ENCODE data around the gene ZDHHC20.

GRCh38 chr13:21504379-21504778, 45.3 kb upstream of the ZDHHC20 start:
- TF ChIP-seq, protein P1, sequence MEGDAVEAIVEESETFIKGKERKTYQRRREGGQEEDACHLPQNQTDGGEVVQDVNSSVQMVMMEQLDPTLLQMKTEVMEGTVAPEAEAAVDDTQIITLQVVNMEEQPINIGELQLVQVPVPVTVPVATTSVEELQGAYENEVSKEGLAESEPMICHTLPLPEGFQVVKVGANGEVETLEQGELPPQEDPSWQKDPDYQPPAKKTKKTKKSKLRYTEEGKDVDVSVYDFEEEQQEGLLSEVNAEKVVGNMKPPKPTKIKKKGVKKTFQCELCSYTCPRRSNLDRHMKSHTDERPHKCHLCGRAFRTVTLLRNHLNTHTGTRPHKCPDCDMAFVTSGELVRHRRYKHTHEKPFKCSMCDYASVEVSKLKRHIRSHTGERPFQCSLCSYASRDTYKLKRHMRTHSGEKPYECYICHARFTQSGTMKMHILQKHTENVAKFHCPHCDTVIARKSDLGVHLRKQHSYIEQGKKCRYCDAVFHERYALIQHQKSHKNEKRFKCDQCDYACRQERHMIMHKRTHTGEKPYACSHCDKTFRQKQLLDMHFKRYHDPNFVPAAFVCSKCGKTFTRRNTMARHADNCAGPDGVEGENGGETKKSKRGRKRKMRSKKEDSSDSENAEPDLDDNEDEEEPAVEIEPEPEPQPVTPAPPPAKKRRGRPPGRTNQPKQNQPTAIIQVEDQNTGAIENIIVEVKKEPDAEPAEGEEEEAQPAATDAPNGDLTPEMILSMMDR (conservative IDR thresholded peaks at IDR 0.05; ENCODE audit: low read length): no peak
- no peak for TF ChIP-seq EZH2phosphoT487 (IDR thresholded peaks at IDR 0.05; ENCODE audit: borderline replicate concordance, low read depth, low read length)
